Stimulated activated CD4-positive, alpha-beta T cell treated with anti-CD3 and anti-CD28 coated beads, Interleukin-15, amount 100 ng/mL, for 48 hours (primary cell): ENCODE measurements around the gene TFAP2E.
A peak's percentile ranks its signal among the peaks of the same experiment; 100 is the strongest.

Experiments
- DNase-seq, 2 donors: peaks; one replicate each; pipeline ENCODE4 v3.0.0-alpha.2; 2020; ENCODE audit warnings: low read depth in 2 of 2

TFAP2E gene

GRCh38 chr1:35557118-35557610 lies 15.9 kb upstream of the TFAP2E start, which contains the start of gene KIAA0319L:
TSS of gene KIAA0319L (minus strand) at chr1:35557403. CDS start at chr1:35554491, 2,912 bp downstream.
- DNase-seq = no peak

DNA sequence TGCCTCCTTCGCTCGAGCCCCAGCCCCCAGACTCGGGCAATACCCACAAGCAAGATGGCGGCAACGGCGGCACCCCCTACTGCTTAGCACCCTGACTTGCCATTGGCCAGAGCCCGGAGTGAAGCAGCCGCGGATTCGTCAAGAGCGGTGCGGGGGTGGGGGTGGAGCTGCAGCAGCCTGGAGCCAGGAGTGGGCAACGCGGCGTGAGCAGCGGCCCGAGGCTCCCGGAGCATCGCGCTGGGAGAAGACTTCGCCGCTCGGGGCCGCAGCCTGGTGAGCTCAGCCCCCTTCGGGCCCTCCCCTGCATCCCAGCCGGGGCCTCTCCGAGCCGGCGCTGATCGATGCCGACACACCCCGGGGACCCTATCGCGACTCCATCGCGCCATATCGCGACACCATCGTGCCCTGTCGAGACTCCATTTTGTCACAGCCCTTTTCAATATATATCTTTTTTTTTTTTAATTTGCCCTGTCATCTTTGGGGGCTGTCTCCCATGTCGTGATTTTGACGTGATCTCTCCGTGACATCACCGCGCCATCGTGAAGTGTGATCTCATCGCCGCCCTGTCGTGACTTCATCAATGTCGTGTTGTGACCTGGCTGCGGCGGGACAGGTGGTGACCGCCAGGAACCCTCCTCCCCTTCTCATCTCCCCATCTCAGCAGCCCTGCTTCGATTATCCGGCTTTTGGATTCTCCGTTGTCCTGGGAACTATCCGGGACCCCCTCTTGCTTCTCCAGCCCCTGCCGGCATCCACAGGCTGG lies 15.3 kb upstream of the TFAP2E start, which contains the start of gene NCDN:
NCDN (plus strand) TSS at position 189 of the 763 bp plus-strand sequence; CDS start at position 581, 392 bp downstream.
- peak; percentile 95 to 97 for DNase-seq

GRCh38 chr1:35558374-35559316 lies 14.5 kb upstream of the TFAP2E start:
- DNase-seq = no peak

DNA sequence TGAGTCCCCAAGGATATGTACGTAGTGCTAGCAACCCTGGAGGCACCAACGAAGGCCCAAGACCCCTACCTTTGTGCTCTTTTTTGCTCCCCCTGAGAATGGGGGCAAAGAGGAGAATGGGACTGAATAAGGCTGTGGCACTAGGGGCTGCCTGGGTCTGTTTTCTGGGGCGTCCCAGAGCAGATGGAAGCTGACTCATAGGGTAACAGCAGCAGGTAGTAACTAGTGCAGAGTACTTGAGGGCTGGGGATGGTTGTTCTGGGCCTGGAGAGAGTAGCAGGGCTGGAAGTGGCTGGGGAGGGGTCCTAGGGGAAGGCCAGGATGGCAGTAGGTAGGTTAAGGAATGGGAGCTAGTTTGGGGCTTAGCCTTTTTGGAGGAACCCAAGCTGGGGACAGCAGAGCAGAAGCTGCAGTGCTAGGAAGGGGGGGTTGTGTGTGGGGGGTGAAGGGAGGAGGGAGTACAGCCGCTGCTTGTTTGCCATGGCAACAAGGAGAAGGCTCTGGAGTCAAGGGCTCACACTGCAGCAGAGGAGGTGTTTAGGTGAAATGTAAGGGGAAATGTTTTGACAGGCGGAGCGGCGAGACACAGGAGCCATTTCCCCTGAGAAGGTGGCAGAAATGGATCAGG lies 13.7 kb upstream of the TFAP2E start:
- DNase-seq = no peak

DNA sequence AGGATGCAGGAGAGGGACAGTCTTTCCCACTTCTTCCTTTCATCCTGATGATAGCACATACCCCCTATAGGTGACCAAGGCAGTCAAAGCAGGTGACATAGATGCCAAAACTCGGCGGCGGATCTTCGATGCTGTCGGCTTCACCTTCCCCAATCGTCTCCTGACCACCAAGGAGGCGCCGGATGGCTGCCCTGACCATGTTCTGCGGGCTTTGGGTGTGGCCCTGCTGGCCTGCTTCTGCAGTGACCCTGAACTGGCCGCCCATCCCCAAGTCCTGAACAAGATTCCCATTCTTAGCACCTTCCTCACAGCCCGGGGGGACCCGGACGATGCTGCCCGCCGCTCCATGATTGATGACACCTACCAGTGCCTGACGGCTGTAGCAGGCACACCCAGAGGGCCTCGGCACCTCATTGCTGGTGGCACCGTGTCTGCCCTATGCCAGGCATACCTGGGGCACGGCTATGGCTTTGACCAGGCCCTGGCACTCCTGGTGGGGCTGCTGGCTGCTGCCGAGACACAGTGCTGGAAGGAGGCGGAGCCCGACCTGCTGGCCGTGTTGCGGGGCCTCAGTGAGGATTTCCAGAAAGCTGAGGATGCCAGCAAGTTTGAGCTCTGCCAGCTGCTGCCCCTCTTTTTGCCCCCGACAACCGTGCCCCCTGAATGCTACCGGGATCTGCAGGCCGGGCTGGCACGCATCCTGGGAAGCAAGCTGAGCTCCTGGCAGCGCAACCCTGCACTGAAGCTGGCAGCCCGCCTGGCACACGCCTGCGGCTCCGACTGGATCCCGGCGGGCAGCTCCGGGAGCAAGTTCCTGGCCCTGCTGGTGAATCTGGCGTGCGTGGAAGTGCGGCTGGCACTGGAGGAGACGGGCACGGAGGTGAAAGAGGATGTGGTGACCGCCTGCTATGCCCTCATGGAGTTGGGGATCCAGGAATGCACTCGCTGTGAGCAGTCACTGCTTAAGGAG lies 12.6 kb upstream of the TFAP2E start:
- DNase-seq = no peak

DNA sequence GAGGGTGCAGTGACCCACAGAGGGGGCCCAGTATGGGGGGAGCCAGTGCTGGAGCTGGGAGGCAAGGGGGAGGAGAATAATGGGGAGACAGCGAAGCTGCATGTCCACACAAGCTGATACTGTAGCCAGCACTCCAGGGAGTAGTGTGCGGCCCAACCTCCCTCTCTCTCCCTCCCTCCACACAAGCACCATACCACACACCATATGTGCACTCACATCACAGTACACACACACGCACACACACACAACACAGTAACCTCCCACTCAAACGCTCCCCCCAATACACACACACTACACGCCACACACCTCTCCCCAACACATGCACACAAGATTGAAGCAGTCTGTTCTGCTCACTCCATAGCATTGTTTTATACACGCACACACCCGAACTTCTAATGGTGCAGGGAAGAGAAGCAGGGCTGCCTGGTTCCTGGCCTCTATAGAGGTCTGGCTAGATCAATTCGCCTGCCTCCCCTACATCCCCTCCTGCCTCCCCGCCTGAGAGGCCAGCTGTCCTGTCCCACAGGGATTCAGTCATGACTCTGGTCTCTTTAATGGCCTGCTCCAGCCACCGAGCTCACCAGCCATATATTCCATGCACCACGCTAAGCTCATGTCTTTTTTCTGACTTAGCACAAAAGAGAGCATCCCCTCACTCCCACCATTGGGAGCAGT lies 11.7 kb upstream of the TFAP2E start:
- DNase-seq = no peak

DNA sequence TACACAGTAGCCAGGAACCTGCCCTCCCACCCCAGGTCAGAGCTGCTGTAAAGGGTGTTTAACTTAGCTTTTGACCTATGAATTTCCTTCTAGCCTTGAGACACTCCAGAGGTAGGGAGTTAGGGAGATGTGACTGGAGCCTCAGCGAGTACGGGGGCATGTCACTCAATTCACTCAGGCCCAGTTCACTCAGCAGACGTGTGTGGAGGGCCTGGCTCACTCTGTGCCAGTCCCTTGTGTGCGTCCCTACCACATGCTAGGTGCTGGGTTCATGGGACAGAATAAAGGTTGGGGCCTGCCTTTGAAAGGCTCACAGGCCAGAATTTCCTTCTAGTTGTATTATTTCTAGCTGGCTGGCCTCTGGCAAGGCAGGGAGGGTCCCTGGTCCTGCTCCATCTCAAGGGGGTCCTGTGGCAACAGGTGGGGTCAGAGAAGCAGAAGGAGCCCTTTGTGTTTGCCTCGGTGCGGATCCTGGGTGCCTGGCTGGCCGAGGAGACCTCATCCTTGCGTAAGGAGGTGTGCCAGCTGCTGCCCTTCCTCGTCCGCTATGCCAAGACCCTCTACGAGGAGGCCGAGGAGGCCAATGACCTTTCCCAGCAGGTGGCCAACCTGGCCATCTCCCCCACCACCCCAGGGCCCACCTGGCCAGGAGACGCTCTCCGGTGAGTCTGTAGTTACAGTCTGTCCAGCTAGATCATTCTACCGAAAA lies 11.0 kb upstream of the TFAP2E start:
- no peak for DNase-seq

DNA sequence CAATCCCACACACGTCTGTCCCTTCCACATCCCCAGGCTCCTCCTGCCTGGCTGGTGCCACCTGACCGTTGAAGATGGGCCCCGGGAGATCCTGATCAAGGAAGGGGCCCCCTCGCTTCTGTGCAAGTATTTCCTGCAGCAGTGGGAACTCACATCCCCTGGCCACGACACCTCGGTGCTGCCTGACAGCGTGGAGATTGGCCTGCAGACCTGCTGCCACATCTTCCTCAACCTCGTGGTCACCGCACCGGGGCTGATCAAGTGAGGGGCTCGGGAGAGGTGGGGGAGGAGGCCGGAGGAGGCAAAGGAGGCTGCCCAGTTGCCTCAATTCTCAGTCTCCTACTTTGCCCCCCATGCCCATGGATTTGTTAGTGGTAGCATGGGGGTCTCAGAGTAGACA lies 9.9 kb upstream of the TFAP2E start:
- DNase-seq = no peak

DNA sequence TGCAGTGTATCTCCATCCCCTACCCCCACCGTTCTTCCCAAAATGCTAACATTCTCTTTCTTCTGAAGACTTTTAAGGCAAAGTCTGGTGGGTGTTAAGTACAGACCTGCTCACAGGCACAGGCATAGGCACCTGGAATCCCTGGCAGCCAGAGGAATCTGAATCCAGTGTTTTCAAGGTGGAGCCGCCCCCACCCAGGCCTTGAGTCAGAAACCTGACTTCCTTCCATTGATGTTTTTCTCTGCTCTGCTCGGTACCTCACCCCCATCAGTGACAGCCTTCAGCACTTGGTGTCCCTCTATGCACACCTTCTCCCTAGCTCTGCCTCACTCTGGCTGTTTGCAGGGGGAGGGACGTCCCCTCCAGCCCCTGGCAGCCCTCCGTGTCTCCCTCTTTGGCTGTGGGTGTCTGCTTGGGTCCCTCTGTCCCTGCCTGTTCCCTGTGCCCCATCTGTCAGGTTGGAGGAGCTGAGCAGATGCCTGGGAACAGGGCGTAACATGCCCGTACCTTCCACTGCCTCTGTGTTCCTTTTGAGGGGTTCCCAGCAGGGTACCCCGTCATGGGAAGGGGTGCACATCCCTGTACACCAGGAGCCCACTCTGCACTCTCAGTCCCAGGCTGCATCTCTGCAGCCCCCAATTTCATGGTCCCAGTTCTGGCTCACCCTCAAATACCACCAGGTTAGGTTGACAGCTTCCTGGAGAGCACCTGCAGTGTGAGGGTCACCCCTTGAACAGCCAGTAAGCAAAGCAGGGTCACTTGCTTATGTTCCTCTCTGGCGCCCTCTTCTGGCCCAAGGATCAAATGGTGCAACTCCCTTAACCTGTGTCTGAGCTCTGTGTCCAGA lies 8.9 kb upstream of the TFAP2E start:
- peak; percentile 63 to 78 for DNase-seq

DNA sequence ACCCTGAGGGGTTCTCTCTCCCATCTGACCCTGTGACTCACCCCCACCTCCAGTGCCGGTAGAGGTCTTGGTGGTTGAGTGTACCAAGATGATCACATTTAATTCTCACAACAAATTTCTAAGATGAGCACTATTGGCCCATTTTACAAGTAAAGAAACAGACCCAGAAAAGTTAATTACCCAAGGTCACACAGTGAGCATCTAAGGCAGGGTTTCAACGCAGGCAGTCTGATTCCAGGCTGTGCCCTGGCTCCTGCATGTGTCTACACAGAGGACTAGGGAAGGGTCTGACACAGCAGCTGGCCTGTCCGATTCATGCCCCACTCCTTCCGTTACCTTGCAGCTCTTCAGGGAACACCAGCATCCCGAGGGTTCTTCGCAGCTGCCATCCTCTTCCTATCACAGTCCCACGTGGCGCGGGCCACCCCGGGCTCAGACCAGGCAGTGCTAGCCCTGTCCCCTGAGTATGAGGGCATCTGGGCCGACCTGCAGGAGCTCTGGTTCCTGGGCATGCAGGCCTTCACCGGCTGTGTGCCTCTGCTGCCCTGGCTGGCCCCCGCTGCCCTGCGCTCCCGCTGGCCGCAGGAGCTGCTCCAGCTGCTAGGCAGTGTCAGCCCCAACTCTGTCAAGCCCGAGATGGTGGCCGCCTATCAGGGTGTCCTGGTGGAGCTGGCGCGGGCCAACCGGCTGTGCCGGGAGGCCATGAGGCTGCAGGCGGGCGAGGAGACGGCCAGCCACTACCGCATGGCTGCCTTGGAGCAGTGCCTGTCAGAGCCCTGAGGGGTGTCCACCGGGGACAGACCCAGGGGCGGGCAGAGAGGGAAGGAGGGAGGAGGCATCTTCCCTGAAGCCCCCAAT lies 8.0 kb upstream of the TFAP2E start:
- DNase-seq = no peak

DNA sequence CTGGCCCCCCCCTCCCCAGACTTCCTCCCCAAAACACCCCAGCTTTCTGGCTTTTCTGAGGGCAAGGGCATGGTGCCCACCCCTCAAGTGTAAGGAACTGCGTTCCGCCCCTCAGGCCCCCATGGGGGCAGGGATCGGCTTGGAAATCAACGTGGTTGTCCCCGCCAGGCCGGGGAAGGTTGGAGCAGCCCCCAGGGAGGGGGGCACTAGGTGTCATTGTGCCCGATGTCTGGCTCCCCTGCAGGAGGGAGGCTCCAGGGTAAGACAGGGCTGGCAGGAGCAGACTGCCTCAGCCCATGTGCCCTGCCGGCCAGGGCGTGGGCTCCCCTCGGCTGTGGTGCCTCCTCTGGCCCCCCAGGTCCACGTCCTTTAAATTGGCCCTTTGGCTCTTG lies 7.4 kb upstream of the TFAP2E start:
- no peak for DNase-seq

GRCh38 chr1:35567947-35568558 lies 5.1 kb upstream of the TFAP2E start:
- DNase-seq = no peak

DNA sequence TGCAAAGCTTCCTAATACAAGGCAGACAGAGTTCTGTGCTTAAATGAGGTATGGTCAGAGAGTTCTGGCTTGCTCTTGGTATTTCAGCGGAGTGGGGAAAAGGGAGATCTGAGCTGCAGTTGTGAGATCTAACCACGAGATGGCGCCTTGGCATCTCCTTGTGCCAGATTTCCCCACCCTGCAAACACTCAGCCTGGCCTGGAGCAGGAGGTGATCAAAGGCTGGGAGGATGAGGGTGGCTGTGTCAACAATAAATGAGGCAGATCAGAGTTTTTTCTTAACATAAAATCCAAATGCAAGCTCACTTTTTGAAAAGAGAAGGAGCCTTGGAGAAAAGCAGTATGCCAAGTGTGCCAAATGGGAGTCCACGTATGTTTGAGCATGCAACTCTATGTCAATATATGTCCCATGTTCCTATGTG lies 4.1 kb upstream of the TFAP2E start:
- DNase-seq = peak in 1 of 2 donors; percentile 52

DNA sequence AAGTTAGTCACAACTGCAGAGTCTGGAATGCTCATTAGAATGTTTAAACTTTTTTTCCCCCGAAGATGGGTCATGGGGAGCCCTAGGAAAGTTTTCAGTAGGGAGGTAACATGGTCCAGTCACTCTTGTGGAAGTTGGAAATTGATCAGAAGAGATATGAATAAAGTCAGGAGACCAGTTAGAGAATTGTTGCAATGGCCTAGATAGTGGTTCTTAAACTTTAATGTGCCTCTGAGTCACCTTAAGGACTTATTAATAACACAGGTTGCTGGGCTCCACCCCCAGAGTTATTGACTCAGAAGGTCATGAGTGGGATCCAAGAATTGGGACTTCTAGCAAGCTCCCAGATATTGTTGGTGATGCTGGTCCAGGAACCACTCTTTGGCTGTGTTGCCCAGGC lies 3.2 kb upstream of the TFAP2E start:
- no peak for DNase-seq

DNA sequence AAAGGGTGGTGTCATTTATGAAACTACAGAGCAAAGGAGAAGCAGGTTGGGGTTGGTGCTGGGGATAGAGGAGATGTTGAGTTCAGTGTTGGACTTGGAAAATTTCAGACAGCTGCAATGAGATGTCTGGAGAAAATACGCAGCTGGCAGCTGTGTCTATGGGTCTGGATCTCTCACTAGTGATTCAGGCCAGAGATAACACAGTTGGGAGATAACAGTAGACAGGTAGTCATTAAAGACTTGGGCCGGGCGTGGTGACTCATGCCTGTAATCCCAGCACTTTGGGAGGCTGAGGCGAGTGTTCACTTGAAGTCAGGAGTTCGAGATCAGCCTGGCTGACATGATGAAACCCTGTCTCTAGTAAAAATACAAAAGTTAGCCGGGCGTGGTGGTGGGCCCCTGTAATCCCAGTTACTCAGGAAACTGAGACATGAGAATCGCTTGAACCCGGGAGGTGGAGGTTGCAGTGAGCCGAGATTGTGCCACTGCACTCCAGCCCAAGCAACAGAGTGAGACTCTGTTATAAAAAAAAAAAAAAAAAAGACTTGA lies 2.5 kb upstream of the TFAP2E start:
- no peak for DNase-seq

- DNase-seq = no peak
Measured at GRCh38 chr1:35571263-35571662, 1.9 kb upstream of the TFAP2E start.

DNA sequence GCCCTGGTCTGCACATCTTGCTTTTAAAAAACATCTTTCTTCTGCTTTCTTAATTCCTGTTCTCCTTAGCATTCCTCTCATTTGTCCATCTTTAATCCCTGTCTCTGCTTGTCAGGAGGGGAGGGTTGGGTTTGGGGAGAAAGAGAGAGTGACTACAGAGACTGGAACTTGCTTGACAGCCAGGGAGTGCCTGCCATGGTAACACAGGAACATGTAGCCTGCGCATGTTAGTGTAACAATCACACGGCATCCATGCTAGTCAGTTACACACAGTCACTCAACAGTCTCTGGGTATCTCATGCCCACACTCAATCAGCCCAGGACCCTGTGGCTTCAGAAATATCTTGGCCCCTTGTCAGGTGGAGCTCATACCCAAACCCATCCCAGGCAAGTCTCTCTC lies 818 bp upstream of the TFAP2E start:
- DNase-seq = no peak
